ENCODE measurements around the gene HSPH1. TPM values are rescaled to one million over a fixed set of nuclear protein-coding genes. Genes with fewer than 3 reads are reported as not detected.

HSPH1 gene
- total RNA-seq, 4 donors from 2014 or later, result 30.4 to 51.0 (median 41.3) TPM

DNA sequence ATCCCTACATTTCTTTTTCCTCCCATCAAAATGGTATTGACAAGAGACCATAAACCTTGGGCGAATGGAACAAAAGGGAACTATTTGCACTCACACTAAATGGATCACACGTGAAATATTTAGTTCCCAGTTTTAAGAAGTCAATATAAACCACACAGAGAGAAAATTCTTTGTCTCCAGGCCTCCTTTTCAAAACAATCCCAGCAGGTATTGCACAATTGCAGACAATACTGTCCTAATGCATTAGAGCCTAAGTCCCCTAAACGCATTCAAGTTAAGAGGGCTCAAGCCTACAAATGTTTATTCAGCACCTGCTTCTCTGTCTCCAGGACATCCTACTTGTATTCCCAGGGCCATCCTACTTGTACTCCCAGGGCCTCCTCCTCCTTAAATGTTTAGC is 36.8 kb upstream of the HSPH1 start:
- Histone ChIP-seq H3K4me3 (no peak overlapping the region), H3K36me3 (no peaks in the 10 kb centered on the region), H3K27ac (no peak overlapping the region), H3K27me3 (no peaks in the 10 kb centered on the region), H3K4me1 (peaks cover 28% of the 10 kb centered on the region), H3K9me3 (no peaks in the 10 kb centered on the region)
- DNase-seq (ENCODE audit: low spot score in 2 of 2), result no peak
- 93% methylated on average over 3 of the region's 3 CpGs for WGBS
- TF ChIP-seq, protein P1, sequence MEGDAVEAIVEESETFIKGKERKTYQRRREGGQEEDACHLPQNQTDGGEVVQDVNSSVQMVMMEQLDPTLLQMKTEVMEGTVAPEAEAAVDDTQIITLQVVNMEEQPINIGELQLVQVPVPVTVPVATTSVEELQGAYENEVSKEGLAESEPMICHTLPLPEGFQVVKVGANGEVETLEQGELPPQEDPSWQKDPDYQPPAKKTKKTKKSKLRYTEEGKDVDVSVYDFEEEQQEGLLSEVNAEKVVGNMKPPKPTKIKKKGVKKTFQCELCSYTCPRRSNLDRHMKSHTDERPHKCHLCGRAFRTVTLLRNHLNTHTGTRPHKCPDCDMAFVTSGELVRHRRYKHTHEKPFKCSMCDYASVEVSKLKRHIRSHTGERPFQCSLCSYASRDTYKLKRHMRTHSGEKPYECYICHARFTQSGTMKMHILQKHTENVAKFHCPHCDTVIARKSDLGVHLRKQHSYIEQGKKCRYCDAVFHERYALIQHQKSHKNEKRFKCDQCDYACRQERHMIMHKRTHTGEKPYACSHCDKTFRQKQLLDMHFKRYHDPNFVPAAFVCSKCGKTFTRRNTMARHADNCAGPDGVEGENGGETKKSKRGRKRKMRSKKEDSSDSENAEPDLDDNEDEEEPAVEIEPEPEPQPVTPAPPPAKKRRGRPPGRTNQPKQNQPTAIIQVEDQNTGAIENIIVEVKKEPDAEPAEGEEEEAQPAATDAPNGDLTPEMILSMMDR (IDR thresholded peaks at IDR 0.05), result no peak
- TF ChIP-seq POLR2AphosphoS5 (IDR thresholded peaks at IDR 0.05), result no peak
- no peak for TF ChIP-seq EP300 (IDR thresholded peaks at IDR 0.05)
- TF ChIP-seq POLR2A (IDR thresholded peaks at IDR 0.05), result no peak

DNA sequence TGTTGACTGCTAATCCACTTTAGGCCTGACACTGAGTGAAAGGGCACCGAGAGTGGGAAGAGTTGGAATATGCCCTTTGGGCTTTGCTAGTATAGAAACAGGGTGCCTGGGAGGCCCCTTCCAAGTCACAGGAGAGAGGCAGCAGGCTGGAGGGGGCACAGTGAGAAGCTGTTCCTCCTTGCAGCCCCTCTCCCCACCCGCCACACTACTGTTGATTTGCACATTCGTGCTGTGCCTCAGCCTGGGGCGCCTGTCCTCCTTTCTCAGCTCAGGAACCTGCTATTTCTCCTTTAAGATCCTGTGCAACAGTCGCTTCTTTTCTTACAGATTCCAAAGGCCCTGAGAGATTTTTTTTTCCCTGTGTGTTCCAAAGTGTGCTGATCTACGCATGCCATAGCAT is 35.3 kb upstream of the HSPH1 start:
- no peak for DNase-seq (ENCODE audit: low spot score in 2 of 2)
- H3K27ac ChIP-seq, result no peak overlapping the region
- no peaks in the 10 kb centered on the region for H3K27me3 ChIP-seq
- no peaks in the 10 kb centered on the region for H3K9me3 ChIP-seq
- WGBS, result 92% methylated on average over 6 of the region's 6 CpGs
- no peaks in the 10 kb centered on the region for H3K36me3 ChIP-seq
- H3K4me3 ChIP-seq, result no peak overlapping the region
- H3K4me1 ChIP-seq, result peaks cover 18% of the 10 kb centered on the region
- TF ChIP-seq, protein P1 (IDR thresholded peaks at IDR 0.05), result no peak
- TF ChIP-seq POLR2AphosphoS5 (IDR thresholded peaks at IDR 0.05), result no peak
- no peak for TF ChIP-seq POLR2A (IDR thresholded peaks at IDR 0.05)
- TF ChIP-seq EP300 (IDR thresholded peaks at IDR 0.05), result no peak

DNA sequence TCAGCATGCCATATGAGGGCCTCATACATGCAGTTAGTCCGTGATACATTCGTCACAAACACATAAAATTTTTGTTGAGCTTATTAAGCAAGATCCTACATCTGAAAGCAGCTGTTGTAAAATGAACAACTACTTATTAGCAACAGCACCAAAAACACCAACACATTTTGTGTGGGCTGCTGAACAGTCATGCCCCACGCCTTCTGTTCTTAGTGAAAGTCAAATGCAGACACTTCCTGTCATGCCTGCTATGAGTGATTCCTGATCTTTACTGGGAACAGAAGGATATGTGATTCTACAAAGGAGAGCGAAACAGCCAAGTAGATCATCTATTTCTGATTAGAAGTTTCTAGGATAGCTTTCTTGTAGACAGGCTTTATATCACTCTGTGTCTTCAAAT is 33.9 kb upstream of the HSPH1 start:
- H3K4me1 ChIP-seq, result peaks cover 9% of the 10 kb centered on the region
- H3K36me3 ChIP-seq, result no peaks in the 10 kb centered on the region
- no peak for DNase-seq (ENCODE audit: low spot score in 2 of 2)
- no peaks in the 10 kb centered on the region for H3K9me3 ChIP-seq
- no peaks in the 10 kb centered on the region for H3K27me3 ChIP-seq
- 94% methylated on average over 4 of the region's 4 CpGs for WGBS
- no peak for TF ChIP-seq POLR2AphosphoS5 (IDR thresholded peaks at IDR 0.05)
- TF ChIP-seq, protein P1 (IDR thresholded peaks at IDR 0.05), result no peak
- no peak for TF ChIP-seq EP300 (IDR thresholded peaks at IDR 0.05)
- TF ChIP-seq POLR2A (IDR thresholded peaks at IDR 0.05), result no peak
- no peak overlapping the region for H3K4me3 ChIP-seq
- no peak overlapping the region for H3K27ac ChIP-seq

DNA sequence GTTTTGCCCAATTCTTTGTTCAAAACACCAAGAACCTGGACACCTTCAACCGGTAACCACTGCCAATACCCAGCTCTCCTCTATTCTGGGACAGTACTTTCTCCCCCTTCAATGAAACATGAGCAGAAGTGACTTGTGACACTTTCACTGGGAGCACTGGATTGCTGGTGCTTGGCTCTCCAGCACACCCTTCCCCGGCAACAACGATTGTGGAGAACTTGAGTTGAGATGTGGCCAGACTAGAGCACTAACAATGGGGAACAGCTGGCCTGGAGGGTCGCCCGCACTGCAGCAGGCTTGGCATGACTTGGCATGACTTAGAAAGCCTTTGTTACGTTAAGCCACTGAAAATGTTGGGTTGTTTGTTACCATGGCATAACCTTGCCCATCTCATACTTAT is 30.6 kb upstream of the HSPH1 start:
- TF ChIP-seq EP300 (IDR thresholded peaks at IDR 0.05) (no peak), POLR2A (IDR thresholded peaks at IDR 0.05) (no peak), POLR2AphosphoS5 (IDR thresholded peaks at IDR 0.05) (no peak)
- TF ChIP-seq, protein P1 (IDR thresholded peaks at IDR 0.05), result no peak
- no peak for DNase-seq (ENCODE audit: low spot score in 2 of 2)

DNA sequence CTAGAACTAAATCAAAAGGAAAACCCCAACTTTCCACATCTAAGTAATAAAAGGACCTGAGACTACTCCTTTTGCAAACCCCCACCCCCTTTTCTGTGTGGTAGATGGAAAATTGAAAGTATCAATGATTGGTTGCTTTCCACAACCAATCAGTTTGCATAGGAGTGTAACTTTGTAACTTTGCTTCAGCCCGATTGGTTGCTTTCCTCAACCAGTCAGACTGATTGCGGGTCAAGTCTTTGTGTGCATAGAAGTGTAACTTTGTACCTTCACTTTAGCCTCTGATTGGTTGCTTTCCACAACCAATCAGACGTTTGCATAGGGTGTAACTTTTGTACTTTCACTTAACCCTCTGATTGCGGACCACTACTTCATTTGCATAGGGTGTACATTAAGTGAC is 30.0 kb upstream of the HSPH1 start:
- H3K4me1 ChIP-seq, result no peaks in the 10 kb centered on the region
- no peak for DNase-seq (ENCODE audit: low spot score in 2 of 2)
- WGBS, result 84% methylated on average over 4 of the region's 4 CpGs
- no peaks in the 10 kb centered on the region for H3K27me3 ChIP-seq
- H3K36me3 ChIP-seq, result no peaks in the 10 kb centered on the region
- no peak overlapping the region for H3K27ac ChIP-seq
- H3K9me3 ChIP-seq, result no peaks in the 10 kb centered on the region
- no peak for TF ChIP-seq EP300 (IDR thresholded peaks at IDR 0.05)
- no peak for TF ChIP-seq POLR2AphosphoS5 (IDR thresholded peaks at IDR 0.05)
- TF ChIP-seq, protein P1 (IDR thresholded peaks at IDR 0.05), result no peak
- no peak for TF ChIP-seq POLR2A (IDR thresholded peaks at IDR 0.05)
- H3K4me3 ChIP-seq, result no peak overlapping the region

More for the DNA sequence above, 30.6 kb upstream of the HSPH1 start:
- H3K27me3 ChIP-seq, result no peaks in the 10 kb centered on the region
- no peaks in the 10 kb centered on the region for H3K9me3 ChIP-seq
- no peak overlapping the region for H3K27ac ChIP-seq
- H3K4me3 ChIP-seq, result no peak overlapping the region
- 60% methylated on average over 6 of the region's 6 CpGs for WGBS
- no peaks in the 10 kb centered on the region for H3K36me3 ChIP-seq
- no peaks in the 10 kb centered on the region for H3K4me1 ChIP-seq
